B cell (primary cell): ENCODE measurements around the gene COG2. TPM values are rescaled to one million over a fixed set of nuclear protein-coding genes. Genes with fewer than 3 reads are reported as not detected.

Experiments
- ATAC-seq: fragments of 200-7000 bp; cut with Tn5 transposase; one replicate; pipeline ENCODE4 v1.10.0; 2021; ENCODE audit warnings: low read depth, mild to moderate bottlenecking, moderate number of reproducible peaks, moderate library complexity
- CTCF ChIA-PET: fragments of 350-600 bp; sonication (Branson Sonifier 250); formaldehyde crosslinking; loops from one replicate; lab custom pipeline; 2021; ENCODE audit warnings: antibody characterized with exemption, inconsistent platforms; lab: Charles Lee
- POLR2A ChIA-PET: fragments of 350-600 bp; sonication (Branson Sonifier 250); formaldehyde crosslinking; loops from one replicate; lab custom pipeline; 2021; ENCODE audit warnings: antibody characterized with exemption; lab: Charles Lee
- DNase-seq: peaks from one replicate; pipeline ENCODE4 v3.0.0; 2013
- H2AFZ ChIP-seq: 2 replicates; pipeline ENCODE4 v1.6.1; 2012; ENCODE audit warnings: mild to moderate bottlenecking, low read depth, low read length; ENCODE audit not compliant: insufficient read depth, poor library complexity, severe bottlenecking
- H3K27ac ChIP-seq, 2 donors: 1 replicate in 1 of 2; 2 replicates in 1 of 2; pipeline ENCODE4 v1.5.1; 2012 to 2013; ENCODE audit warnings: low read length in 2 of 2, mild to moderate bottlenecking in 2 of 2, moderate library complexity in 1 of 2
- H3K27me3 ChIP-seq, 4 experiments: fragments of 200-600 bp in 1 of 4; sonication (generic) in 1 of 4; replicated peaks in 1 of 4; 1 replicate in 2 of 4; 2 replicates in 2 of 4; pipeline versions ENCODE4 v1.6.1 to v1.7.0; 2013 to 2016; ENCODE audit warnings: low read length in 3 of 4, mild to moderate bottlenecking in 2 of 4, mixed read lengths in 1 of 4, moderate library complexity in 1 of 4; ENCODE audit not compliant: insufficient read depth in 4 of 4, control insufficient read depth in 3 of 4; ENCODE audit errors: control extremely low read depth in 1 of 4
- H3K36me3 ChIP-seq, 2 experiments: replicated peaks in 1 of 2; 1 replicate in 1 of 2; 2 replicates in 1 of 2; pipeline versions ENCODE4 v1.6.1 to v1.7.1; 2013; ENCODE audit warnings: low read length in 1 of 2; ENCODE audit not compliant: insufficient read depth in 2 of 2, control insufficient read depth in 1 of 2; ENCODE audit errors: control extremely low read depth in 1 of 2, extremely low read depth in 1 of 2
- H3K4me1 ChIP-seq, 2 donors: fragments of 200-600 bp in 1 of 2; sonication (generic) in 1 of 2; 1 replicate in 1 of 2; 2 replicates in 1 of 2; pipeline versions ENCODE4 v1.5.1 to v1.6.1; 2013 to 2017; ENCODE audit warnings: low read length in 2 of 2; ENCODE audit not compliant: control insufficient read depth in 2 of 2, insufficient read depth in 2 of 2
- H3K4me2 ChIP-seq: replicated peaks from 2 replicates; pipeline ENCODE3; 2012; ENCODE audit warnings: mild to moderate bottlenecking, low read depth, low read length; ENCODE audit not compliant: poor library complexity, severe bottlenecking
- H3K4me3 ChIP-seq, 5 experiments: fragments of 200-600 bp in 1 of 5; sonication (generic) in 1 of 5; 1 replicate in 3 of 5; 2 replicates in 2 of 5; pipeline versions ENCODE4 v1.5.1 to v1.7.0; 2011 to 2016; ENCODE audit warnings: low read length in 4 of 5, mild to moderate bottlenecking in 4 of 5, low read depth in 2 of 5, control low read depth in 1 of 5, moderate library complexity in 1 of 5; ENCODE audit not compliant: insufficient read depth in 1 of 5; ENCODE audit errors: control extremely low read depth in 1 of 5, extremely low read depth in 1 of 5
- H3K79me2 ChIP-seq: fragments of 200-600 bp; sonication (generic); one replicate; pipeline ENCODE4 v1.6.0; 2016; ENCODE audit warnings: low read length; ENCODE audit not compliant: control insufficient read depth, insufficient read depth
- H3K9ac ChIP-seq: fragments of 200-600 bp; sonication (generic); 2 replicates; pipeline ENCODE4 v1.6.1; 2017; ENCODE audit warnings: mild to moderate bottlenecking, low read length, moderate library complexity
- H3K9me3 ChIP-seq, 3 donors: one replicate each; pipeline versions ENCODE4 v1.6.1 to v1.7.1; 2013; ENCODE audit warnings: low read length in 2 of 3; ENCODE audit not compliant: control insufficient read depth in 2 of 3, insufficient read depth in 1 of 3; ENCODE audit errors: control extremely low read depth in 1 of 3
- H4K20me1 ChIP-seq: 2 replicates; pipeline ENCODE4 v1.6.0; 2012; ENCODE audit warnings: mild to moderate bottlenecking, low read length; ENCODE audit not compliant: insufficient read depth, control insufficient read depth, poor library complexity, severe bottlenecking
- H3K27ac Mint-ChIP-seq: one replicate; pipeline ENCODE4 v1.8.0; 2021; ENCODE audit warnings: mixed read lengths
- H3K27me3 Mint-ChIP-seq: one replicate; pipeline ENCODE4 v1.8.0; 2021; ENCODE audit warnings: mixed read lengths
- H3K4me1 Mint-ChIP-seq: one replicate; pipeline ENCODE4 v1.8.0; 2021; ENCODE audit warnings: mixed read lengths
- H3K4me3 Mint-ChIP-seq: one replicate; pipeline ENCODE4 v1.8.0; 2021; ENCODE audit warnings: mixed read lengths
- H3K9me3 Mint-ChIP-seq: one replicate; pipeline ENCODE4 v1.8.0; 2022; ENCODE audit warnings: mixed read lengths; ENCODE audit not compliant: insufficient read depth
- EZH2 ChIP-seq: IDR thresholded peaks from 2 replicates; pipeline ENCODE4 v1.6.1; 2012; ENCODE audit warnings: borderline replicate concordance, low read depth, mild to moderate bottlenecking, moderate library complexity, low read length; ENCODE audit not compliant: insufficient read depth, poor library complexity, severe bottlenecking
- WGBS: methylation state at CpG from one replicate; pipeline ENCODE4 v1.1.5; 2013; ENCODE audit warnings: missing lambda C conversion rate; ENCODE audit not compliant: insufficient coverage; 5-methylcytosine and 5-hydroxymethylcytosine counted together
- intact Hi-C: fragments of 100-400 bp; cut with micrococcal nuclease; formaldehyde crosslinking; loops from one replicate; pipeline ENCODE4 v1.10.0; 2022
- polyA plus RNA-seq: library from polyadenylated mRNA; depleted of rRNA; stranded (reverse); fragments of >200 nt; gene quantifications from 2 replicates; pipeline ENCODE4 v1.2.3, GENCODE V29; 2012
- total RNA-seq, 2 donors: library from RNA; stranded (reverse); fragments of 120-200 nt in 1 of 2; gene quantifications; 1 replicate in 1 of 2; 2 replicates in 1 of 2; pipeline versions ENCODE4 v1.2.3 to v1.2.4, GENCODE V29; 2013 to 2022
- TF ChIP-seq, protein P1 (sequence below): fragments of 200-600 bp; IDR thresholded peaks from one replicate; pipeline ENCODE4 v1.8.0; 2022; ENCODE audit warnings: antibody characterized with exemption, mild to moderate bottlenecking

COG2 gene
- total and polyA plus RNA-seq, 2 donors (not counting 1 experiment from before 2014, with no cell fraction given): 17.0 to 42.5 TPM

DNA sequence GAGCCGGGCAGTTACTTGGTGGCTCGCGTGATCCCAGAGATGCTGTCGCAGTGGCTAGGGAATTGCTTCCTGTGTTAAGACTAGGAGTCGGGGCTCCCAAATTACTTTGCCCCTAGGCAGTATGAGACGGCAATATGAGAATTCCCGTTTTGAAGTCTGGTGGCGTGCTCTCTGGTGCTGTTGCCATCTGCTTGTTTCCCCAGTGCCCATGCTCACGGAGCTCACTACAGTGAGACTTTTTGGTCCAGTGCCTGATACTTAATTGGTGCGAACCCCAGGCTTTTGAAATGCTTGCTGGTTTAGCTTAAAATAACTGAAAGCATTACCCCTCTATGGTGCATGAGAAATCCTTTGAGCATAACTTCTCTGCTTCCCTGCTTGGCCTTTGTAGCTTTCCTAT lies 49.3 kb downstream of the COG2 start:
- no peak overlapping the region for H3K9ac ChIP-seq
- no peak overlapping the region for H3K4me3 Mint-ChIP-seq
- TF ChIP-seq, protein P1, sequence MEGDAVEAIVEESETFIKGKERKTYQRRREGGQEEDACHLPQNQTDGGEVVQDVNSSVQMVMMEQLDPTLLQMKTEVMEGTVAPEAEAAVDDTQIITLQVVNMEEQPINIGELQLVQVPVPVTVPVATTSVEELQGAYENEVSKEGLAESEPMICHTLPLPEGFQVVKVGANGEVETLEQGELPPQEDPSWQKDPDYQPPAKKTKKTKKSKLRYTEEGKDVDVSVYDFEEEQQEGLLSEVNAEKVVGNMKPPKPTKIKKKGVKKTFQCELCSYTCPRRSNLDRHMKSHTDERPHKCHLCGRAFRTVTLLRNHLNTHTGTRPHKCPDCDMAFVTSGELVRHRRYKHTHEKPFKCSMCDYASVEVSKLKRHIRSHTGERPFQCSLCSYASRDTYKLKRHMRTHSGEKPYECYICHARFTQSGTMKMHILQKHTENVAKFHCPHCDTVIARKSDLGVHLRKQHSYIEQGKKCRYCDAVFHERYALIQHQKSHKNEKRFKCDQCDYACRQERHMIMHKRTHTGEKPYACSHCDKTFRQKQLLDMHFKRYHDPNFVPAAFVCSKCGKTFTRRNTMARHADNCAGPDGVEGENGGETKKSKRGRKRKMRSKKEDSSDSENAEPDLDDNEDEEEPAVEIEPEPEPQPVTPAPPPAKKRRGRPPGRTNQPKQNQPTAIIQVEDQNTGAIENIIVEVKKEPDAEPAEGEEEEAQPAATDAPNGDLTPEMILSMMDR: no peak
- TF ChIP-seq EZH2: no peak
- ChIA-PET CTCF (no interaction called here), POLR2A (no interaction called here)
- no peak for DNase-seq
- H3K36me3 ChIP-seq: peaks cover 13 to 71% of the 10 kb centered on the region in 2 experiments
- no peak overlapping the region for H3K27ac ChIP-seq
- no peak for ATAC-seq
- 98% methylated on average over 10 of the region's 10 CpGs for WGBS
- H3K9me3 ChIP-seq: no peaks in the 10 kb centered on the region
- no peaks in the 10 kb centered on the region for H4K20me1 ChIP-seq
- H3K4me1 Mint-ChIP-seq: no peaks in the 10 kb centered on the region
- no peaks in the 10 kb centered on the region for H3K79me2 ChIP-seq
- no peaks in the 10 kb centered on the region for H3K4me1 ChIP-seq
- H3K4me3 ChIP-seq: no peak overlapping the region
- intact Hi-C loops: no loop called here
- H3K27me3 Mint-ChIP-seq: no peaks in the 10 kb centered on the region
- H3K4me2 ChIP-seq: no peak overlapping the region
- H3K9me3 Mint-ChIP-seq: no peaks in the 10 kb centered on the region
- H2AFZ ChIP-seq: no peak overlapping the region
- no peaks in the 10 kb centered on the region for H3K27me3 ChIP-seq
- H3K27ac Mint-ChIP-seq: no peak overlapping the region

GRCh38 chr1:230693221-230693620 lies 50.9 kb downstream of the COG2 start:
- Histone ChIP-seq H3K4me3 (no peak overlapping the region), H3K4me2 (no peak overlapping the region), H3K27me3 (no peaks in the 10 kb centered on the region), H4K20me1 (no peaks in the 10 kb centered on the region), H3K27ac (no peak overlapping the region), H3K4me1 (no peaks in the 10 kb centered on the region), H3K9ac (no peak overlapping the region), H3K36me3 (peaks cover 13 to 60% of the 10 kb centered on the region in 2 experiments), H2AFZ (no peak overlapping the region), H3K9me3 (no peaks in the 10 kb centered on the region), H3K79me2 (no peaks in the 10 kb centered on the region)
- intact Hi-C loops: no loop called here
- TF ChIP-seq, protein P1: no peak
- TF ChIP-seq EZH2: no peak
- H3K27me3 Mint-ChIP-seq: no peaks in the 10 kb centered on the region
- H3K9me3 Mint-ChIP-seq: no peaks in the 10 kb centered on the region
- H3K4me3 Mint-ChIP-seq: no peak overlapping the region
- ChIA-PET POLR2A (no interaction called here), CTCF (no interaction called here)
- DNase-seq (no peak), ATAC-seq (no peak)
- H3K4me1 Mint-ChIP-seq: no peaks in the 10 kb centered on the region
- 94% methylated on average over 2 of the region's 6 CpGs for WGBS
- no peak overlapping the region for H3K27ac Mint-ChIP-seq
